ENCODE data around the gene CDK17. TPM values are rescaled to one million over a fixed set of nuclear protein-coding genes. Genes with fewer than 3 reads are reported as not detected.
"Not testable (repeated sequence)": the region's sequence is repeated elsewhere in the genome, so short reads cannot be mapped to it uniquely, and the experiment has no call there.

The CDK17 gene
- total and polyA plus RNA-seq, 4 donors, result 53.1 to 122 (median 60.4) TPM

GRCh38 chr12:96421014-96421413 is 20.8 kb upstream of the CDK17 start:
- 94% methylated on average over 3 of the region's 6 CpGs for WGBS (ENCODE audit: insufficient coverage)
- no peaks in the 10 kb centered on the region for H3K36me3 ChIP-seq (ENCODE audit: control insufficient read depth, insufficient read depth, low read length)
- H3K27ac ChIP-seq (ENCODE audit: low read depth, low read length), result no peak overlapping the region
- DNase-seq (ENCODE audit: low read depth in 4 of 6, low spot score in 6 of 6), result no peak
- no peaks in the 10 kb centered on the region for H3K9me3 ChIP-seq (ENCODE audit: control insufficient read depth, insufficient read depth, low read length)
- no peaks in the 10 kb centered on the region for H3K27me3 ChIP-seq (ENCODE audit: control insufficient read depth, insufficient read depth, low read length)
- H3K4me3 ChIP-seq (ENCODE audit: low read depth, low read length), result no peak overlapping the region
- H3K4me1 ChIP-seq (ENCODE audit: control insufficient read depth, insufficient read depth, low read length), result no peaks in the 10 kb centered on the region

- no peak for DNase-seq (ENCODE audit: low read depth in 4 of 6, low spot score in 6 of 6)
These were observed 20.1 kb upstream of the CDK17 start for GRCh38 chr12:96420277-96420835.

GRCh38 chr12:96419576-96420276 is 19.5 kb upstream of the CDK17 start:
- WGBS (ENCODE audit: insufficient coverage), result 81% methylated on average over 5 of the region's 5 CpGs
- H3K27ac ChIP-seq (ENCODE audit: low read depth, low read length), result no peak overlapping the region
- H3K36me3 ChIP-seq (ENCODE audit: control insufficient read depth, insufficient read depth, low read length), result no peaks in the 10 kb centered on the region
- H3K4me1 ChIP-seq (ENCODE audit: control insufficient read depth, insufficient read depth, low read length), result no peaks in the 10 kb centered on the region
- H3K27me3 ChIP-seq (ENCODE audit: control insufficient read depth, insufficient read depth, low read length), result no peaks in the 10 kb centered on the region
- no peak overlapping the region for H3K4me3 ChIP-seq (ENCODE audit: low read depth, low read length)
- DNase-seq (ENCODE audit: low read depth in 4 of 6, low spot score in 6 of 6), result no peak
- H3K9me3 ChIP-seq (ENCODE audit: control insufficient read depth, insufficient read depth, low read length), result no peaks in the 10 kb centered on the region

More at GRCh38 chr12:96420277-96420835, 20.1 kb upstream of the CDK17 start:
- Histone ChIP-seq H3K4me3 (ENCODE audit: low read depth, low read length) (no peak overlapping the region), H3K36me3 (ENCODE audit: control insufficient read depth, insufficient read depth, low read length) (no peaks in the 10 kb centered on the region), H3K9me3 (ENCODE audit: control insufficient read depth, insufficient read depth, low read length) (no peaks in the 10 kb centered on the region), H3K27me3 (ENCODE audit: control insufficient read depth, insufficient read depth, low read length) (no peaks in the 10 kb centered on the region), H3K27ac (ENCODE audit: low read depth, low read length) (no peak overlapping the region), H3K4me1 (ENCODE audit: control insufficient read depth, insufficient read depth, low read length) (no peaks in the 10 kb centered on the region)
- 89% methylated on average over 3 of the region's 7 CpGs for WGBS (ENCODE audit: insufficient coverage)

GRCh38 chr12:96417688-96418087 is 17.4 kb upstream of the CDK17 start:
- no CpG with 5 or more reads among the region's 2 CpGs for WGBS (ENCODE audit: insufficient coverage)
- H3K9me3 ChIP-seq (ENCODE audit: control insufficient read depth, insufficient read depth, low read length); H3K36me3 ChIP-seq (ENCODE audit: control insufficient read depth, insufficient read depth, low read length); H3K4me1 ChIP-seq (ENCODE audit: control insufficient read depth, insufficient read depth, low read length); H3K27ac ChIP-seq (ENCODE audit: low read depth, low read length); H3K4me3 ChIP-seq (ENCODE audit: low read depth, low read length); H3K27me3 ChIP-seq (ENCODE audit: control insufficient read depth, insufficient read depth, low read length); DNase-seq (ENCODE audit: low read depth in 4 of 6, low spot score in 6 of 6): not testable (repeated sequence)

DNA sequence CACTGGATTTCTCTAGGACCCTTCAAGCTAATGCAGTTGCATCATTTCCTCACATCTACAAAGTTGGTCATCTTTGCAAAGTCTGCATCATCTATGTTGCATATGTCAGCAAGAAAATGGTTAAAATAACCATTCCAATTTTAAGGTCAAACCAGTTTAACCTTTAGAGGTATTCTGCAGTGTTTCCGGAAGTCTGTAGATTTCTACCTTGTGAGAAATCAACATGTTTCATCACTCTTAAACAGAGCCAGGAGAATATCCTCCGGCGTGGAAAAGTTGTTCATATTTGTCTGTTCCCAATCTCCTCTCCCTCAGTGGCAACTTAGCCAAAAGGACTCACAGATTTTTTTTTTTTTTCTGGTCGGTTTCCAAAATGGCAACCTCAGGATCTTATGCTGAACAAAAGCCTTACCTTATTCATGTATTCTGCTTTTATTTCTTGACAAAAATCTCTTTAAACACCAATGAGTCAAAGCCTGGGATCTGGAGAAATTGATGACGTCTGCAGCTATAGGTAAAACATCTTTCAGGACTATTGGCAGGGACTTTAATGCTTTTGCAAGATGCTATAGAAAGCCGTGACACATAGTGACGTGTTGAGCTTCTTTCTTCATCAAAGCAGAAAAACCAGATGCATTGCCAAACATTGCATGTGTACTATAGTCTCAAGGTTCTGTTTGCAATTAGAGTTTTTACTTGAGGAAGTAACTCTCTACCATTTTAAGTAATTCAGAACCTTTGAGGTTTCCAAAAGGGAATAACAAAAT is 16.0 kb upstream of the CDK17 start:
- H3K27ac ChIP-seq (ENCODE audit: low read depth, low read length), result no peak overlapping the region
- 89% methylated on average over 3 of the region's 7 CpGs for WGBS (ENCODE audit: insufficient coverage)
- H3K9me3 ChIP-seq (ENCODE audit: control insufficient read depth, insufficient read depth, low read length), result no peaks in the 10 kb centered on the region
- H3K4me1 ChIP-seq (ENCODE audit: control insufficient read depth, insufficient read depth, low read length), result no peaks in the 10 kb centered on the region
- H3K36me3 ChIP-seq (ENCODE audit: control insufficient read depth, insufficient read depth, low read length), result no peaks in the 10 kb centered on the region
- no peaks in the 10 kb centered on the region for H3K27me3 ChIP-seq (ENCODE audit: control insufficient read depth, insufficient read depth, low read length)
- no peak overlapping the region for H3K4me3 ChIP-seq (ENCODE audit: low read depth, low read length)
- no peak for DNase-seq (ENCODE audit: low read depth in 4 of 6, low spot score in 6 of 6)

- Histone ChIP-seq H3K9me3 (ENCODE audit: control insufficient read depth, insufficient read depth, low read length) (no peaks in the 10 kb centered on the region), H3K4me3 (ENCODE audit: low read depth, low read length) (no peak overlapping the region), H3K36me3 (ENCODE audit: control insufficient read depth, insufficient read depth, low read length) (no peaks in the 10 kb centered on the region), H3K27ac (ENCODE audit: low read depth, low read length) (no peak overlapping the region), H3K4me1 (ENCODE audit: control insufficient read depth, insufficient read depth, low read length) (no peaks in the 10 kb centered on the region), H3K27me3 (ENCODE audit: control insufficient read depth, insufficient read depth, low read length) (no peaks in the 10 kb centered on the region)
- no CpG with 5 or more reads among the region's 1 CpG for WGBS (ENCODE audit: insufficient coverage)
- no peak for DNase-seq (ENCODE audit: low read depth in 4 of 6, low spot score in 6 of 6)
These were observed 14.4 kb upstream of the CDK17 start for GRCh38 chr12:96414637-96415036.

DNA sequence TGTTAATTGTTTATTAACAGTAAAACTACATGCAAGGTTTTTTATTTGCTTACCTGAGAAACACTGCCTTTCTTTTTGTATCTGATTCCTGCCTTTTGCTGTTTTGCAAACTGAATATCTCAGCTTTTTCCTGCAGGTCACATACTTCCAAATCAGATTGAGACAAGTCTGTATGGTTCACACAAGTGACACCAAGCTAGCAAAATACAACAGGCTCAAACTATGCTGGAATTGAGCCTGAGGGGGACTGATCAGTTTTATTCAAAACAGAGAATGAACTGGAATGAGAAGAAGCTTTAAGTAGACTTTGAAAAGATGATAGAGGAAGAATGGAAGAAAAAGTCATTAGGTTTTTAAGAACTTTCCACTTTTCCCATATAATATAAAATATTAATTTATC is 12.2 kb upstream of the CDK17 start:
- Histone ChIP-seq H3K9me3 (ENCODE audit: control insufficient read depth, insufficient read depth, low read length) (no peaks in the 10 kb centered on the region), H3K27ac (ENCODE audit: low read depth, low read length) (no peak overlapping the region), H3K4me1 (ENCODE audit: control insufficient read depth, insufficient read depth, low read length) (no peaks in the 10 kb centered on the region), H3K27me3 (ENCODE audit: control insufficient read depth, insufficient read depth, low read length) (no peaks in the 10 kb centered on the region), H3K4me3 (ENCODE audit: low read depth, low read length) (no peak overlapping the region), H3K36me3 (ENCODE audit: control insufficient read depth, insufficient read depth, low read length) (no peaks in the 10 kb centered on the region)
- DNase-seq (ENCODE audit: low read depth in 4 of 6, low spot score in 6 of 6), result no peak

DNA sequence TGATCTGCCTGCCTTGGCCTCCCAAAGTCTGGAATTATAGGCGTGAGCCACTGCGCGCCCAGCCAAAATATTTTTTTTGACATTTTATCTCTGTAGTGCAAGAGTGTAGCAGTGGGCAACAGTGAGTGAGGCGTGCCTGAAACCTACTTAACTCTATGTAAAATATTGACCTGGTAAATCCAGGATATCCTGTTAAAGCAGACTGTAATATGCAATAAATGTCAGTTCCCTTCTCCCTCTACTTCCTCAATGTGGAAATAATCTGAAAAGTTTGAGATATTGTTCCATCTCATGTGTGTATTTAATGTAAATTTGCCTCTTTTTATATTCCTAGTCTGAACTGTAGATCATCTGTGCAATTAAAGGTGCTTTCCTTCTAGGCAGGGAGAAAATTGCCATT is 9.5 kb upstream of the CDK17 start:
- DNase-seq (ENCODE audit: low read depth in 4 of 6, low spot score in 6 of 6), result no peak
- no peaks in the 10 kb centered on the region for H3K27me3 ChIP-seq (ENCODE audit: control insufficient read depth, insufficient read depth, low read length)
- H3K36me3 ChIP-seq (ENCODE audit: control insufficient read depth, insufficient read depth, low read length), result no peaks in the 10 kb centered on the region
- no peak overlapping the region for H3K4me3 ChIP-seq (ENCODE audit: low read depth, low read length)
- no peaks in the 10 kb centered on the region for H3K9me3 ChIP-seq (ENCODE audit: control insufficient read depth, insufficient read depth, low read length)
- WGBS (ENCODE audit: insufficient coverage), result 94% methylated on average over 3 of the region's 4 CpGs
- no peaks in the 10 kb centered on the region for H3K4me1 ChIP-seq (ENCODE audit: control insufficient read depth, insufficient read depth, low read length)
- no peak overlapping the region for H3K27ac ChIP-seq (ENCODE audit: low read depth, low read length)

- DNase-seq (ENCODE audit: low read depth in 4 of 6, low spot score in 6 of 6), result no peak
- Histone ChIP-seq H3K27me3 (ENCODE audit: control insufficient read depth, insufficient read depth, low read length) (no peaks in the 10 kb centered on the region), H3K27ac (ENCODE audit: low read depth, low read length) (no peak overlapping the region), H3K4me3 (ENCODE audit: low read depth, low read length) (no peak overlapping the region), H3K4me1 (ENCODE audit: control insufficient read depth, insufficient read depth, low read length) (no peaks in the 10 kb centered on the region), H3K9me3 (ENCODE audit: control insufficient read depth, insufficient read depth, low read length) (no peaks in the 10 kb centered on the region), H3K36me3 (ENCODE audit: control insufficient read depth, insufficient read depth, low read length) (no peaks in the 10 kb centered on the region)
- WGBS (ENCODE audit: insufficient coverage), result 92% methylated on average over 2 of the region's 3 CpGs
These were observed 8.8 kb upstream of the CDK17 start for GRCh38 chr12:96408993-96409392.

Measured in spinal cord (tissue), 10 donors.